H1 (cell line): ENCODE data around the gene LYL1. TPM values are rescaled to one million over a fixed set of nuclear protein-coding genes. Genes with fewer than 3 reads are reported as not detected.

Source experiments
- ASH2L ChIP-seq: fragments of 200-600, 300-600 bp; sonication (generic); IDR thresholded peaks from one replicate; pipeline ENCODE4 v1.7.1; 2017; ENCODE audit warnings: low read length
- CTBP2 ChIP-seq: IDR thresholded peaks from 2 replicates; pipeline ENCODE4 v1.7.0; 2011; ENCODE audit warnings: borderline replicate concordance, mild to moderate bottlenecking, moderate library complexity, mixed read lengths, low read length; ENCODE audit not compliant: insufficient read depth, insufficient read length
- JUN ChIP-seq: IDR thresholded peaks from 2 replicates; pipeline ENCODE4 v1.6.1; 2011; ENCODE audit warnings: low read depth, mild to moderate bottlenecking, improper control_type of control experiment, low read length
- JUND ChIP-seq: IDR thresholded peaks from 2 replicates; pipeline ENCODE4 v1.6.1; 2011; ENCODE audit warnings: mild to moderate bottlenecking, improper control_type of control experiment, low read length
- KDM1A ChIP-seq: fragments of 200-600, 300-600 bp; sonication (generic); IDR thresholded peaks from 2 replicates; pipeline ENCODE4 v1.7.1; 2016; ENCODE audit warnings: mild to moderate bottlenecking, low read length, borderline replicate concordance
- RFX5 ChIP-seq: IDR thresholded peaks from 2 replicates; pipeline ENCODE4 v1.6.1; 2011; ENCODE audit warnings: low read depth, low read length, improper control_type of control experiment, borderline replicate concordance
- SP1 ChIP-seq: IDR thresholded peaks from 2 replicates; pipeline ENCODE4 v1.6.1; 2011; ENCODE audit warnings: low read depth, low read length
- SP4 ChIP-seq: IDR thresholded peaks from 2 replicates; pipeline ENCODE4 v1.6.1; 2012; ENCODE audit warnings: low read length, inconsistent platforms
- YY1 ChIP-seq: IDR thresholded peaks from 2 replicates; pipeline ENCODE4 v1.6.1; 2011; ENCODE audit warnings: low read depth, mild to moderate bottlenecking, low read length
- ZNF274 ChIP-seq: IDR thresholded peaks from 2 replicates; pipeline ENCODE4 v1.7.0; 2012; ENCODE audit warnings: low read length, borderline replicate concordance; ENCODE audit errors: extremely low read depth
- polyA plus RNA-seq, 7 experiments: library from polyadenylated mRNA; depleted of rRNA in 3 of 7; stranded (reverse) in 5 of 7; unstranded in 2 of 7; fragments of >200 nt in 5 of 7; fragments of 200-250 nt in 2 of 7; gene quantifications; 1 replicate in 5 of 7; 2 replicates in 1 of 7; 4 replicates in 1 of 7; pipeline versions ENCODE4 v1.2.1 to v1.2.3, GENCODE V29; 2011 to 2013; ENCODE audit warnings: missing spikeins in 2 of 7, mixed read lengths in 2 of 7
- total RNA-seq: library from RNA; stranded (reverse); fragmentation: NEBNext Ultra II Directional; extraction: Animal tissue kit (Norgen Biotek cat#: 25700); gene quantifications from 2 replicates; pipeline ENCODE4 v1.2.1, GENCODE V29; 2021

The LYL1 gene
- total and polyA plus RNA-seq, 2 of the 8 experiments (the other 6 are each of a cell fraction or from before 2014, with no cell fraction given): 0.58 to 0.76 TPM

GRCh38 chr19:13127811-13128575 lies 25.3 kb upstream of the LYL1 start (continued):
- no peak for TF ChIP-seq KDM1A
- TF ChIP-seq RFX5: no peak
- TF ChIP-seq JUND: no peak
- TF ChIP-seq CTBP2: no peak
- no peak for TF ChIP-seq SP4
- TF ChIP-seq ZNF274: no peak
- no peak for TF ChIP-seq ASH2L
- TF ChIP-seq YY1: no peak
- no peak for TF ChIP-seq JUN
- TF ChIP-seq SP1: no peak
